Ectodermal cell (in vitro differentiated cells): Measurements from ENCODE around the gene PACS2.

Experiments
- H3K27ac ChIP-seq: 2 replicates; pipeline ENCODE4 v1.7.0; 2013; ENCODE audit warnings: mild to moderate bottlenecking, low read depth, low read length; ENCODE audit not compliant: insufficient read depth, poor library complexity, severe bottlenecking
- H3K27me3 ChIP-seq: 2 replicates; pipeline ENCODE4 v1.7.0; 2013; ENCODE audit warnings: mild to moderate bottlenecking, low read length; ENCODE audit not compliant: insufficient read depth, control insufficient read depth, poor library complexity, severe bottlenecking
- H3K36me3 ChIP-seq: one replicate; pipeline ENCODE4 v1.7.0; 2013; ENCODE audit warnings: low read length; ENCODE audit not compliant: control insufficient read depth, insufficient read depth
- H3K4me1 ChIP-seq: one replicate; pipeline ENCODE4 v1.7.0; 2013; ENCODE audit warnings: low read length; ENCODE audit not compliant: control insufficient read depth, insufficient read depth
- H3K4me3 ChIP-seq: 2 replicates; pipeline ENCODE4 v1.7.0; 2013; ENCODE audit warnings: low read depth, low read length, control low read depth; ENCODE audit not compliant: insufficient read depth
- H3K9me3 ChIP-seq: 2 replicates; pipeline ENCODE4 v1.7.0; 2013; ENCODE audit warnings: mild to moderate bottlenecking, low read length, moderate library complexity; ENCODE audit not compliant: control insufficient read depth
- WGBS, 2 experiments: methylation state at CpG; one replicate each; pipeline ENCODE4 v1.1.7; 2013; ENCODE audit warnings: missing lambda C conversion rate in 2 of 2; 5-methylcytosine and 5-hydroxymethylcytosine counted together

The PACS2 gene

GRCh38 chr14:105409364-105409763 is 94.8 kb downstream of the PACS2 start:
- H3K9me3 ChIP-seq, result no peaks in the 10 kb centered on the region
- H3K27me3 ChIP-seq, result peaks cover 57% of the 10 kb centered on the region
- peaks cover 10% of the 10 kb centered on the region for H3K4me1 ChIP-seq
- H3K27ac ChIP-seq, result no peak overlapping the region
- 89 to 97% methylated on average over 3 of the region's 3 CpGs for WGBS, 2 experiments
- H3K36me3 ChIP-seq, result no peaks in the 10 kb centered on the region
- no peak overlapping the region for H3K4me3 ChIP-seq

GRCh38 chr14:105410642-105411016 is 96.1 kb downstream of the PACS2 start:
- Histone ChIP-seq H3K27ac (no peak overlapping the region), H3K36me3 (no peaks in the 10 kb centered on the region), H3K4me1 (peaks cover 12% of the 10 kb centered on the region), H3K27me3 (peaks cover 65% of the 10 kb centered on the region), H3K9me3 (no peaks in the 10 kb centered on the region), H3K4me3 (no peak overlapping the region)
- WGBS, 2 experiments, result 46 to 51% methylated on average over 5 of the region's 5 CpGs

- H3K9me3 ChIP-seq, result no peaks in the 10 kb centered on the region
- peaks cover 12% of the 10 kb centered on the region for H3K4me1 ChIP-seq
- H3K27me3 ChIP-seq, result peaks cover 70% of the 10 kb centered on the region
- no peak overlapping the region for H3K4me3 ChIP-seq
- 16 to 17% methylated on average over 84 to 86 of the region's 86 CpGs for WGBS, 2 experiments
- no peak overlapping the region for H3K27ac ChIP-seq
- H3K36me3 ChIP-seq, result no peaks in the 10 kb centered on the region
Observed at GRCh38 chr14:105411017-105411941, 96.7 kb downstream of the PACS2 start.

GRCh38 chr14:105411985-105412770 is 97.6 kb downstream of the PACS2 start:
- Histone ChIP-seq H3K36me3 (no peaks in the 10 kb centered on the region), H3K9me3 (no peaks in the 10 kb centered on the region), H3K4me3 (no peak overlapping the region), H3K4me1 (peaks cover 12% of the 10 kb centered on the region), H3K27ac (no peak overlapping the region), H3K27me3 (peaks cover 70% of the 10 kb centered on the region)
- 85 to 88% methylated on average over 17 of the region's 17 CpGs for WGBS, 2 experiments

GRCh38 chr14:105412771-105413543 is 98.4 kb downstream of the PACS2 start:
- H3K36me3 ChIP-seq, result no peaks in the 10 kb centered on the region
- whole genome bisulfite sequencing, 2 experiments, result 81 to 84% methylated on average over 8 of the region's 8 CpGs
- H3K9me3 ChIP-seq, result no peaks in the 10 kb centered on the region
- peaks cover 12% of the 10 kb centered on the region for H3K4me1 ChIP-seq
- no peak overlapping the region for H3K4me3 ChIP-seq
- H3K27ac ChIP-seq, result no peak overlapping the region
- peaks cover 70% of the 10 kb centered on the region for H3K27me3 ChIP-seq

GRCh38 chr14:105413544-105413886 is 99.0 kb downstream of the PACS2 start:
- peaks cover 12% of the 10 kb centered on the region for H3K4me1 ChIP-seq
- peaks cover 70% of the 10 kb centered on the region for H3K27me3 ChIP-seq
- H3K27ac ChIP-seq, result no peak overlapping the region
- H3K9me3 ChIP-seq, result no peaks in the 10 kb centered on the region
- H3K4me3 ChIP-seq, result no peak overlapping the region
- H3K36me3 ChIP-seq, result no peaks in the 10 kb centered on the region
- WGBS, 2 experiments, result 93 to 96% methylated on average over 2 of the region's 2 CpGs

GRCh38 chr14:105414456-105415371 is 100.2 kb downstream of the PACS2 start:
- Histone ChIP-seq H3K36me3 (no peaks in the 10 kb centered on the region), H3K9me3 (no peaks in the 10 kb centered on the region), H3K27me3 (peaks cover 63% of the 10 kb centered on the region), H3K4me1 (peaks cover 18% of the 10 kb centered on the region), H3K4me3 (peak overlapping the region; percentile 49), H3K27ac (no peak overlapping the region)
- WGBS, 2 experiments, result 5% methylated on average over 79 of the region's 79 CpGs

- H3K27ac ChIP-seq, result no peak overlapping the region
- no peaks in the 10 kb centered on the region for H3K9me3 ChIP-seq
- peaks cover 52% of the 10 kb centered on the region for H3K27me3 ChIP-seq
- whole genome bisulfite sequencing, 2 experiments, result 93 to 94% methylated on average over 24 to 25 of the region's 25 CpGs
- H3K4me3 ChIP-seq, result no peak overlapping the region
- H3K36me3 ChIP-seq, result no peaks in the 10 kb centered on the region
- H3K4me1 ChIP-seq, result peaks cover 17% of the 10 kb centered on the region
Observed at GRCh38 chr14:105415481-105416428, 101.2 kb downstream of the PACS2 start.
